Measurements from ENCODE around the gene LRRC4B.

LRRC4B gene

DNA sequence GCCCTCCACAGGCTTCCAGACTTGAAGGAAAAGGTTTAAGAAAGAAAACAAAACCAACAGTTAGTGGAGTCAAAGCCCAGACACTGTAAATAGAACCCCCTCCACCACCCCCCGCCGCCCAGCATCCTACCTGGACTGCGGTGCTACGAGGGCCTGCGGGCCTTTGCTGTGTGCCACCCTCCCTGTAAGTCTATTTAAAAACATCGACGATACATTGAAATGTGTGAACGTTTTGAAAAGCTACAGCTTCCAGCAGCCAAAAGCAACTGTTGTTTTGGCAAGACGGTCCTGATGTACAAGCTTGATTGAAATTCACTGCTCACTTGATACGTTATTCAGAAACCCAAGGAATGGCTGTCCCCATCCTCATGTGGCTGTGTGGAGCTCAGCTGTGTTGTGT is 85.3 kb downstream of the LRRC4B start:
- no peak overlapping the region for H3K4me3 ChIP-seq (replicated peaks in 1 of 2; ENCODE audit: low read depth in 2 of 2, low read length in 2 of 2)
- DNase-seq (ENCODE audit: low read depth in 2 of 2), result no peak
- TF ChIP-seq, protein P1, sequence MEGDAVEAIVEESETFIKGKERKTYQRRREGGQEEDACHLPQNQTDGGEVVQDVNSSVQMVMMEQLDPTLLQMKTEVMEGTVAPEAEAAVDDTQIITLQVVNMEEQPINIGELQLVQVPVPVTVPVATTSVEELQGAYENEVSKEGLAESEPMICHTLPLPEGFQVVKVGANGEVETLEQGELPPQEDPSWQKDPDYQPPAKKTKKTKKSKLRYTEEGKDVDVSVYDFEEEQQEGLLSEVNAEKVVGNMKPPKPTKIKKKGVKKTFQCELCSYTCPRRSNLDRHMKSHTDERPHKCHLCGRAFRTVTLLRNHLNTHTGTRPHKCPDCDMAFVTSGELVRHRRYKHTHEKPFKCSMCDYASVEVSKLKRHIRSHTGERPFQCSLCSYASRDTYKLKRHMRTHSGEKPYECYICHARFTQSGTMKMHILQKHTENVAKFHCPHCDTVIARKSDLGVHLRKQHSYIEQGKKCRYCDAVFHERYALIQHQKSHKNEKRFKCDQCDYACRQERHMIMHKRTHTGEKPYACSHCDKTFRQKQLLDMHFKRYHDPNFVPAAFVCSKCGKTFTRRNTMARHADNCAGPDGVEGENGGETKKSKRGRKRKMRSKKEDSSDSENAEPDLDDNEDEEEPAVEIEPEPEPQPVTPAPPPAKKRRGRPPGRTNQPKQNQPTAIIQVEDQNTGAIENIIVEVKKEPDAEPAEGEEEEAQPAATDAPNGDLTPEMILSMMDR (IDR thresholded peaks at IDR 0.05; ENCODE audit: low read depth, low read length), result no peak

DNA sequence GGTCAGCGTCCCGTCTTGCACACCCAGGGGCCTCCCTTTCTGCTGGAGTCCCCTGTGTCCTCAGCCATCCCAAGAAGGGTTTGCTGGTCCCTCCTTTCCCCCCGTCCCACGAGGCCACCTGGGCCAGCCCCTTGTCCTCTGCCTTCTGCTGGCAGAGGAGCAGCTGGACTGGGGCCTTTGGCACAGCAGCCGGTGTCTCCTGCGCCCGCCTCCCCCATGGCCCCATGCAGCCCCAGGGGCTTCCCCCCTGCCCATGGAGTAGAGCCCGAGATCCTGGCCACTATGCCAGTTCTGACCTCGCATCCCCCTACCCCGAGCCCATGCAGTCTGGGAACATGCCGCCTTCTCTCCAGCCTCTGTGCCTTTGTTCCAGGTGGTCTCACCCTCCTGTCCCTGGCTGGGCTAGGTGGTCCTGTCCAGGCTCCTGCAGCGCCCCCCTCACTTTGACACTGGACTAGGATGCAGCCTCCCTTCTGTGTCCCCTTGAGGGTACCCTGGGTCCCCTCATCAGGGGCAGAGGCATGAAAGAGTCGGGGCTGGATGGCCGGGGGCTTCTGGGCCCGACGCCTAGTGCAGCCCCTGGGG is 85.9 kb downstream of the LRRC4B start:
- DNase-seq (ENCODE audit: low read depth in 2 of 2), result no peak
- TF ChIP-seq, protein P1 (IDR thresholded peaks at IDR 0.05; ENCODE audit: low read depth, low read length), result no peak
- no peak overlapping the region for H3K4me3 ChIP-seq (replicated peaks in 1 of 2; ENCODE audit: low read depth in 2 of 2, low read length in 2 of 2)

DNA sequence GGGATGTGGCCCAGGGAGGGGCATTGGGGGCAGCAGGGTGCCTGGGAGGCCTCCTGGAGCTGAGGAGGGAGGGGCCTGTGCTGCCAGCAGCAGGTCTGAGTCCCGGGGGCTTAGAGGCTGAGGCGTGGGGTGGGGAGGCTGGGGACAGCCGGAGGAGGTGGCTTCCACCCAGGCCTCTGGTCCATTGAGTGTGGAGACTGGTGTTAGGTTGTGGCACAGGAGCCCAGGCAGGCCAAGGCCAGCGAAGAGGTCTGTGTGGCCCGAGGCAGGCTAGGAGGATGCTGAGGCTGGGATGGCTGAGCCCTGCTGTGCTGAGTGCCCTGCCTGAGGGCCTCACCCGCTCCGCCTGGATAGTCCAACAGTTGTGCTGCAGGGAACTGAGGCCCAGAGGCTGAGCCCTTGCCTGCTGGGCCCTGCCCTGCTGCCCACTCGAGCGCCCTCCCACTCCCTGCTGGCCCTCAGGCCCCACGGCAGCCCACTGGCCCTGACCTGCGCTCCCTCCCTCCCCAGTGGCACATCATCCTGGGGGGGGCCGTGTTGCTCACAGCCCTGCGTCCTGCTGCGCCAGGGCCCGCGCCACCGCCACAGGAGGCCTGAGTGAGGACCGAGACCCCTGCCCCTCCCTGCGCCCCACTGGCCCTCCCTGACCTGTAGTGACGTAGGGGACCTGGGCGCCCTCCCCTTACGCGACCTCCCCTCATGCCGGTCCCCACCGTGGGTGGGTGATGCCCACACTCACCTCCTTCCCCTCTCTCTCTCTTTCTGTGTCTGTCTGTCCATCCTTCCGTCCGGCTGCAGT is 86.7 kb downstream of the LRRC4B start:
- DNase-seq (ENCODE audit: low read depth in 2 of 2), result no peak
- TF ChIP-seq, protein P1 (IDR thresholded peaks at IDR 0.05; ENCODE audit: low read depth, low read length), result no peak
- no peak overlapping the region for H3K4me3 ChIP-seq (replicated peaks in 1 of 2; ENCODE audit: low read depth in 2 of 2, low read length in 2 of 2)

DNA sequence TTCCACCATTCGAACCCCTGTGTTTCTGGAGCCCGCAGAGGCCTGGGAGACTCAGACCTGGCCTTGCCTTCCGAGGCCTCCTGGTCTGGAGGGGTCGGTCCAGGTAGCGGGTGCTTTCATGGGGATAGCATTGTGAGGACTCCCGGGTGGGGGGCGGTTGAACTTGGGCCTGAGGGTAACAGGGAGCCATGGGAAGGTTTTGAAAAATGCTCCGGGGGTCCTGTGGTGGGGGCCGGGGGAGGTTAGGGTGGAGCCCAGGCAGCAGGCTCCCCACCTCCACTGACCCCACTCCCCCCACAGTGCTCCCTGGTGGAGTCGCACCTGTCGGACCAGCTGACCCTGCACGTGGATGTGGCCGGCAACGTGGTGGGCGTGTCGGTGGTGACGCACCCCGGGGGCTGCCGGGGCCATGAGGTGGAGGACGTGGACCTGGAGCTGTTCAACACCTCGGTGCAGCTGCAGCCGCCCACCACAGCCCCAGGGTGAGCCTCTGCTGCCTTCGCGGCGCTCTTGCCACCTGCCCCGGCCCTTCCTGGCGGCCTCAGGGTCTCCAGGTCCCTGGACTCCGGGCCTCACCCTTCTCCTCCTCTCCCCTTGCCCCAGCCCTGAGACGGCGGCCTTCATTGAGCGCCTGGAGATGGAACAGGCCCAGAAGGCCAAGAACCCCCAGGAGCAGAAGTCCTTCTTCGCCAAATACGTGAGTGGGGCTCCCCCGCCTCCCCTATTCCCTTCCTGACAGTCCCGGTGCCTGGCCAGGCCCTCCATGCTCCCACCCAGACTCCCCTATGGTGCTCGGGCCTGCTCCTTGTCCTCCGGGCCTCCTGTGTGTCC is 87.7 kb downstream of the LRRC4B start:
- TF ChIP-seq, protein P1 (IDR thresholded peaks at IDR 0.05; ENCODE audit: low read depth, low read length), result no peak
- H3K4me3 ChIP-seq (replicated peaks in 1 of 2; ENCODE audit: low read depth in 2 of 2, low read length in 2 of 2), result no peak overlapping the region
- DNase-seq (ENCODE audit: low read depth in 2 of 2), result no peak

DNA sequence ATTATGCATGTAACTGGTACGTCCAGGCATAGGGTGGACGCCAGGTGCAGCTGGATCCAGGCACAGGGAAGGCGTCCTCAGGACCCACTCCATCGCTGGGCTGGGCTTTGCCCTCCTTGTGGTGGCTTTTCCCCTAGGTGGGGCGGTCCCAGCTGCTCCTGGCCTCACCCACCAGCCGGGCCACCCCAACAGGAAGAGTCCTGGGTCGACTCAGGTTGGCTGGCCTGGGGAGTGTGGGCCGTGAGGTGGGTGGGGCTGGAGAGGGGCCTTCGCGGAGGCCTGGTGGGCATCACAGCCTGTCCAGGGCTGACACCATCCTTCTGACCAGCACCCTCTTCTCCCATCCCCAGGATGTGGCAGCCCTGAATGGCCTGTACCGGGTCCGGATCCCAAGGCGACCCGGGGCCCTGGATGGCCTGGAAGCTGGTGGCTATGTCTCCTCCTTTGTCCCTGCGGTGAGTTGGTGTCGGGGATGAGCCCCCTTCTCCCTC is 88.4 kb downstream of the LRRC4B start:
- DNase-seq (ENCODE audit: low read depth in 2 of 2), result no peak

More for the DNA sequence above, 88.4 kb downstream of the LRRC4B start:
- TF ChIP-seq, protein P1 (IDR thresholded peaks at IDR 0.05; ENCODE audit: low read depth, low read length), result no peak
- H3K4me3 ChIP-seq (replicated peaks in 1 of 2; ENCODE audit: low read depth in 2 of 2, low read length in 2 of 2), result no peak overlapping the region
